OCI-LY3 (cell line): ENCODE measurements around the gene BAIAP2L1.

Source experiments
- CTCF ChIP-seq: fragments of 200-600, 300-600 bp; sonication (generic); IDR thresholded peaks from 2 replicates; pipeline ENCODE4 v1.5.1; 2014; ENCODE audit warnings: antibody characterized with exemption, low read length, low read depth
- EZH2phosphoT487 ChIP-seq: fragments of 200-600 bp; shearing (Covaris generic); IDR thresholded peaks from 2 replicates; pipeline ENCODE4 v1.6.1; 2018; ENCODE audit warnings: antibody characterized with exemption, mixed run types, low read depth

GRCh38 chr7:98312201-98312600, 88.7 kb downstream of the BAIAP2L1 start:
- TF ChIP-seq CTCF (no peak), EZH2phosphoT487 (no peak)
